A549 (cell line): ENCODE results near the gene RBM18. TPM values are rescaled to one million over a fixed set of nuclear protein-coding genes. Genes with fewer than 3 reads are reported as not detected.

Source experiments
- ATAC-seq, 2 experiments: fragments of 200-7000 bp in 1 of 2; fragments of >200 bp in 1 of 2; cut with Nextera tagmentation in 1 of 2; cut with Tn5 transposase in 1 of 2; 3 replicates each; pipeline versions ENCODE4 v1.8.0 to v1.9.1; 2018 to 2020; ENCODE audit warnings: mild to moderate bottlenecking in 1 of 2, moderate library complexity in 1 of 2
- CTCF ChIA-PET: fragments of 300-600 bp; sonication (Branson Sonifier 250); formaldehyde crosslinking; extraction: SDS; loops from one replicate; lab custom pipeline; 2021; ENCODE audit warnings: antibody characterized with exemption, inconsistent platforms; lab: Yijun Ruan, JAX
- POLR2A ChIA-PET: fragments of 350-600 bp; formaldehyde crosslinking; extraction: SDS; loops from one replicate; lab custom pipeline; 2021; ENCODE audit warnings: antibody characterized with exemption, inconsistent platforms; lab: Yijun Ruan, JAX
- DNase-seq, 2 experiments: peaks; one replicate each; pipeline versions ENCODE4 v3.0.0 to v3.0.0-alpha.2; 2011 to 2016; ENCODE audit warnings: low read depth in 1 of 2, low spot score in 1 of 2
- FAIRE-seq: peaks from 2 replicates; lab custom pipeline; 2011; peaks lifted over from hg19 to GRCh38; lab: Jason Lieb, UNC
- H3K27ac ChIP-seq, 2 experiments: fragments of >200 bp; sonication (Bioruptor Twin); formaldehyde crosslinking; 3 replicates each; pipeline ENCODE4 v1.5.1; 2016 to 2017
- H3K4me1 ChIP-seq: fragments of >200 bp; sonication (Bioruptor Twin); formaldehyde crosslinking; 3 replicates; pipeline ENCODE4 v1.6.1; 2016
- H3K4me2 ChIP-seq: fragments of >200 bp; sonication (Bioruptor Twin); formaldehyde crosslinking; 3 replicates; pipeline ENCODE4 v1.6.1; 2016
- H3K4me3 ChIP-seq: fragments of >200 bp; sonication (Bioruptor Twin); formaldehyde crosslinking; 3 replicates; pipeline ENCODE4 v1.5.1; 2016
- H3K9me3 ChIP-seq: fragments of >200 bp; sonication (Bioruptor Twin); formaldehyde crosslinking; 3 replicates; pipeline ENCODE4 v1.6.1; 2016
- BHLHE40 ChIP-seq: IDR thresholded peaks from 2 replicates; pipeline ENCODE4 v1.6.1; 2012; ENCODE audit warnings: low read depth, low read length, inconsistent platforms
- CBX2 ChIP-seq: fragments of 200-600 bp; sonication (generic); IDR thresholded peaks from 2 replicates; pipeline ENCODE4 v1.6.1; 2016; ENCODE audit warnings: low read depth, mild to moderate bottlenecking, borderline replicate concordance
- CBX8 ChIP-seq: fragments of 200-600 bp; sonication (generic); IDR thresholded peaks from 2 replicates; pipeline ENCODE4 v1.6.1; 2016
- CEBPB ChIP-seq, 2 experiments: fragments of >200 bp in 1 of 2; sonication (Bioruptor Twin) in 1 of 2; formaldehyde crosslinking in 1 of 2; IDR thresholded peaks; 2 replicates each; pipeline ENCODE4 v1.6.1; 2012 to 2016
- ELK1 ChIP-seq: fragments of 150-350 bp; IDR thresholded peaks from 2 replicates; pipeline ENCODE4 v1.6.1; 2014; ENCODE audit warnings: low read depth, mild to moderate bottlenecking, low read length
- ESRRA ChIP-seq: fragments of 150-350 bp; IDR thresholded peaks from 2 replicates; pipeline ENCODE4 v1.6.1; 2014; ENCODE audit warnings: mild to moderate bottlenecking, low read length, borderline replicate concordance
- FOSL2 ChIP-seq, 2 experiments: fragments of 450-650 bp in 1 of 2; fragments of >200 bp in 1 of 2; sonication (Bioruptor Twin) in 1 of 2; formaldehyde crosslinking; IDR thresholded peaks; 2 replicates each; pipeline versions ENCODE4 v1.5.0 to v1.6.1; 2016 to 2020; ENCODE audit warnings: mild to moderate bottlenecking in 1 of 2, moderate library complexity in 1 of 2
- HDAC2 ChIP-seq: fragments of 200-600 bp; sonication (generic); IDR thresholded peaks from 2 replicates; pipeline ENCODE4 v1.6.1; 2016
- HES2 ChIP-seq: fragments of >200 bp; sonication (Bioruptor Twin); formaldehyde crosslinking; IDR thresholded peaks from 2 replicates; pipeline ENCODE4 v1.6.1; 2016
- HEYL ChIP-seq: fragments of 250-450 bp; sonication (Bioruptor Pico); IDR thresholded peaks from 2 replicates; pipeline ENCODE4 v1.8.0; 2021; ENCODE audit warnings: mild to moderate bottlenecking, moderate library complexity
- HOXB13 ChIP-seq: fragments of 250-450 bp; sonication (Bioruptor Pico); IDR thresholded peaks from 2 replicates; pipeline ENCODE4 v1.5.0; 2020; ENCODE audit warnings: low read depth, mild to moderate bottlenecking, moderate library complexity
- JUNB ChIP-seq: fragments of >200 bp; sonication (Bioruptor Twin); formaldehyde crosslinking; IDR thresholded peaks from 2 replicates; pipeline ENCODE4 v1.6.1; 2016
- KDM1A ChIP-seq: fragments of 200-600 bp; sonication (generic); IDR thresholded peaks from 2 replicates; pipeline ENCODE4 v1.6.1; 2016; ENCODE audit warnings: low read depth, mild to moderate bottlenecking
- PBX3 ChIP-seq: IDR thresholded peaks from 2 replicates; pipeline ENCODE4 v1.6.1; 2012
- POLR2A ChIP-seq: IDR thresholded peaks from 2 replicates; pipeline ENCODE4 v1.6.1; 2012; ENCODE audit warnings: mild to moderate bottlenecking, low read length
- POLR2AphosphoS2 ChIP-seq: conservative IDR thresholded peaks from 2 replicates; pipeline ENCODE4 v1.6.1; 2012; ENCODE audit warnings: low read length, improper control_type of control experiment, inconsistent platforms
- RAD21 ChIP-seq, 2 experiments: fragments of >200 bp in 1 of 2; sonication (Bioruptor Twin) in 1 of 2; formaldehyde crosslinking in 1 of 2; IDR thresholded peaks in 1 of 2; conservative IDR thresholded peaks in 1 of 2; 2 replicates in 1 of 2; 3 replicates in 1 of 2; pipeline ENCODE4 v1.6.1; 2012 to 2018; ENCODE audit warnings: inconsistent platforms in 1 of 2
- REST ChIP-seq: fragments of 200-600 bp; sonication (generic); IDR thresholded peaks from 2 replicates; pipeline ENCODE4 v1.6.1; 2016; ENCODE audit warnings: antibody characterized with exemption, mild to moderate bottlenecking, moderate library complexity
- RFX5 ChIP-seq: fragments of 450-650 bp; IDR thresholded peaks from 2 replicates; pipeline ENCODE4 v1.7.1; 2014; ENCODE audit warnings: antibody characterized with exemption, mild to moderate bottlenecking, moderate library complexity
- RNF2 ChIP-seq: fragments of 200-600 bp; sonication (generic); IDR thresholded peaks from 2 replicates; pipeline ENCODE4 v1.6.1; 2016; ENCODE audit warnings: low read depth, mild to moderate bottlenecking, antibody characterized with exemption, moderate library complexity, borderline replicate concordance
- SMC3 ChIP-seq: fragments of >200 bp; sonication (Bioruptor Twin); formaldehyde crosslinking; IDR thresholded peaks from 3 replicates; pipeline ENCODE4 v1.6.1; 2018; ENCODE audit warnings: inconsistent platforms
- SREBF2 ChIP-seq: fragments of 450-650 bp; IDR thresholded peaks from 2 replicates; pipeline ENCODE4 v1.6.1; 2014; ENCODE audit warnings: mild to moderate bottlenecking, moderate library complexity
- ZC3H11A ChIP-seq: fragments of 450-650 bp; IDR thresholded peaks from 2 replicates; pipeline ENCODE4 v1.6.1; 2014; ENCODE audit warnings: antibody characterized with exemption, mild to moderate bottlenecking
- WGBS: methylation state at CpG from one replicate; pipeline ENCODE4 v1.1.6; 2017; ENCODE audit errors: missing lambda C conversion rate; 5-methylcytosine and 5-hydroxymethylcytosine counted together
- polyA plus RNA-seq, 4 experiments: library from polyadenylated mRNA; depleted of rRNA in 3 of 4; stranded (reverse); fragments of >200 nt; fragmentation: RNase III in 1 of 4; extraction: RNeasy Plus Mini Kit Qiagen cat#74134 plus additional on column Dnase treatment in 1 of 4; gene quantifications; 2 replicates in 3 of 4; 3 replicates in 1 of 4; pipeline ENCODE4 v1.2.3, GENCODE V29; 2011 to 2017

Gene RBM18
- polyA plus RNA-seq, 2 of the 4 experiments (the other 2 are of a cell fraction): 13.8 to 52.3 TPM

- TF ChIP-seq RNF2 (no peak), CBX8 (no peak), JUNB (no peak), SMC3 (no peak), CEBPB (IDR thresholded peaks at IDR 0.05) (no peak), HDAC2 (no peak)
Measured at GRCh38 chr9:122204055-122204454, 60.6 kb downstream of the RBM18 start (continued).

GRCh38 chr9:122202111-122202510 is 62.5 kb downstream of the RBM18 start:
- no peak overlapping the region for H3K4me3 ChIP-seq
- no peak overlapping the region for H3K4me2 ChIP-seq
- no peak overlapping the region for H3K27ac ChIP-seq
- H3K4me1 ChIP-seq: no peaks in the 10 kb centered on the region
- CTCF ChIA-PET: interaction anchor here (1.0 to 2.0 kb wide), 3 partner anchors 76 to 104 kb away, joined by 3 to 6 read pairs (median 3); no protein-coding TSS in a partner anchor
- DNase-seq (no peak), FAIRE-seq (no peak), ATAC-seq (no peak)
- no peak for TF ChIP-seq CBX2
- no peak for TF ChIP-seq RAD21 (conservative IDR thresholded peaks at IDR 0.05 in 1 of 2, IDR thresholded peaks at IDR 0.05 in 1 of 2)
- no peak for TF ChIP-seq PBX3
- TF ChIP-seq KDM1A: no peak
- no peak for TF ChIP-seq HES2
- POLR2A ChIA-PET: no interaction called here
- no peaks in the 10 kb centered on the region for H3K9me3 ChIP-seq
- WGBS: 52% methylated on average over 3 of the region's 3 CpGs

GRCh38 chr9:122201641-122202040 is 63.0 kb downstream of the RBM18 start:
- no peaks in the 10 kb centered on the region for H3K9me3 ChIP-seq
- POLR2A ChIA-PET: no interaction called here
- 83% methylated on average over 1 of the region's 1 CpG for WGBS
- no peaks in the 10 kb centered on the region for H3K4me1 ChIP-seq
- H3K4me3 ChIP-seq: no peak overlapping the region
- ATAC-seq (no peak), DNase-seq (no peak), FAIRE-seq (no peak)
- no peak overlapping the region for H3K4me2 ChIP-seq
- TF ChIP-seq ESRRA (no peak), BHLHE40 (no peak), HOXB13 (no peak), HDAC2 (no peak)
- CTCF ChIA-PET: interaction anchor here (1.0 to 1.8 kb wide), 3 partner anchors 76 to 149 kb away, joined by 3 read pairs; no protein-coding TSS in a partner anchor
- no peak overlapping the region for H3K27ac ChIP-seq

- DNase-seq: no peak
- ChIA-PET POLR2A (interaction anchor here (0.7 kb wide), 1 partner anchor 12 kb away, joined by 3 read pairs; no protein-coding TSS in a partner anchor), CTCF (interaction anchor here (1.0 to 1.8 kb wide), 3 partner anchors 75 to 149 kb away, joined by 3 read pairs; no protein-coding TSS in a partner anchor)
- no peak overlapping the region for H3K27ac ChIP-seq
- WGBS: 82% methylated on average over 6 of the region's 7 CpGs
- no peak overlapping the region for H3K4me2 ChIP-seq
- FAIRE-seq: no peak
- no peak for ATAC-seq
- no peaks in the 10 kb centered on the region for H3K9me3 ChIP-seq
- no peak overlapping the region for H3K4me3 ChIP-seq
- H3K4me1 ChIP-seq: no peaks in the 10 kb centered on the region
- TF ChIP-seq FOSL2 (IDR thresholded peaks at IDR 0.05) (no peak), FOSL2 (CRISPR knock-in tag; IDR thresholded peaks at IDR 0.05) (no peak), RFX5 (no peak)
- TF ChIP-seq, all 56 proteins: peak for 0
Measured at GRCh38 chr9:122200960-122201595, 63.6 kb downstream of the RBM18 start.

GRCh38 chr9:122197882-122198281 is 66.8 kb downstream of the RBM18 start:
- Histone ChIP-seq H3K9me3 (no peaks in the 10 kb centered on the region), H3K4me1 (no peaks in the 10 kb centered on the region), H3K4me2 (no peak overlapping the region), H3K4me3 (no peak overlapping the region), H3K27ac (no peak overlapping the region)
- 70% methylated on average over 3 of the region's 4 CpGs for WGBS
- DNase-seq (no peak), FAIRE-seq (no peak), ATAC-seq (peak in 1 of 2 experiments; percentile 33; a peak in 2 of 6 replicates)
- CTCF ChIA-PET: interaction anchor here (1.1 kb wide), 1 partner anchor 11 kb away, joined by 3 read pairs; no protein-coding TSS in a partner anchor
- POLR2A ChIA-PET: no interaction called here
- TF ChIP-seq REST (no peak), JUNB (no peak), CEBPB (IDR thresholded peaks at IDR 0.05) (no peak), ZC3H11A (no peak), SREBF2 (no peak), POLR2AphosphoS2 (no peak), POLR2A (no peak), ELK1 (no peak), RAD21 (conservative IDR thresholded peaks at IDR 0.05 in 1 of 2, IDR thresholded peaks at IDR 0.05 in 1 of 2) (no peak), HEYL (CRISPR knock-in tag) (no peak)
